NCI-H187 treated with DMSO at 0.1 percent for 48 hours (cell line): ENCODE results near the gene KIAA1755.

Experiments used
- DNase-seq: peaks from one replicate; lab custom pipeline; 2025; lab: John Stamatoyannopoulos, UW

KIAA1755 gene

DNA sequence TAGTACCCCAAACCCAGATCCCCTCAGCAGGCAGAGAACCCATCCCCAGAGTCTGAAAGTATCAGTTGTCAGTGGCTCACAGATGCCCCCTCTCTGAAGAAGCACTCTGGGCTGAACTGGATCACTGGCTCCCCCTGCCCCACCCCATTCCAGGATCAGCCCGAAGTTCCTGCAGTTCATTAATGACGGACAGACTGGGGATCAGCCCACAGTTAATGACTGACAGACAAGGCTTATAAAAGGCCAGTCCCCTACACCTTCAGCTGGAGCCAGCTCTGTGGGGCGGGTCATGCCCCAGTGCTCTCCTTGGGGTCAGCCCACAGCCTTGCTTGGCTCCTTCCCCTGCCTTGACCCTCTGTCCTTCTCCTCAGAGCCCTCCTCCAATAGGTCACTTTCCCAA is 21.7 kb downstream of the KIAA1755 start:
- no peak for DNase-seq

DNA sequence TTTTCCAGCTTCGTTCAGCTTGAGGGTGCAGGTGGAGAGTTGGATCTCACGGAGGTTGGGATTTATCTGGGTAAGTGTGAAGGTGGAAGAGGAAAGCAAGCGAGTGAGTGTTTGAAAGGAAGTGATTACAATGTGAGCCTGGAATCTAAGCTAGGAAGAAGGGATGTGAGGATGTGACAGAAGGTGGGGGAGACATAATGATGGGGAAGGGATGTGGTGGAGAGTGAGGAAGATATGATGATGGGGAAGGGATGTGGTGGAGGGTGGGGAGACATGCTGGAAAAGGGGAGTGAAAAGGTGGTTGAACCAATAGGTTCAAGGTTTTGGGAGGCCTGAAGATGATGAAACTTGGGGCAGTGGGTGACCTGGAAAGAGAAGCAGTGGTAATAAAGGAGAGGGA is 23.2 kb downstream of the KIAA1755 start:
- DNase-seq, result no peak

DNA sequence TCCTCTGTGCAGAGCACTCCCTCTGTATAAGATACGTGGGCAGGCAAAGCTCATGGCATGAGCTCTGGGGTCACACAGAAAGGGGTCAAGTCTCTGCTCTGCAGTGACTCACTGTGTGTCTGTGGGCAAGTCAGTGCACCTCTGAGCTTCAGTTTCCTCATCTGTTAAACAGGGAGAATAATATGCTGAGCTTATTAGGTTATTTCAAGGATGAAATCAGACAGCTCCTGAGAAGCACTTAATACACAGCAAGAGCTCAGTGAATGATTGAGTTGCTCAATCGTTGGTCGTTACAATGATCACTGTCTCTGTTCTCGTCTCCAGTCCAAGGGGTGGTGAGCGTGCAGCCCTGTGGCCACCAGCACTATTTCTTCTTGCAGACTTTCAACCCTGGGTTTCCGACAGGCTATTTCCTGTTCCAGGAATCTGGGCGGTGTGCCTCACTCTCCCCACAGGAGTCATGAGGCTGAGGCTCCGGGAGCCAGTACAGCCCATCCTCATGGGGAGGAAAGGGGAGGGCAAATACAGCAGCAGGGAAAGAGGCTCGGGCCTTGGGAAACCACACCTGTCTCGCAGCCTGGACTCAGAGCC is 28.9 kb downstream of the KIAA1755 start:
- no peak for DNase-seq

DNA sequence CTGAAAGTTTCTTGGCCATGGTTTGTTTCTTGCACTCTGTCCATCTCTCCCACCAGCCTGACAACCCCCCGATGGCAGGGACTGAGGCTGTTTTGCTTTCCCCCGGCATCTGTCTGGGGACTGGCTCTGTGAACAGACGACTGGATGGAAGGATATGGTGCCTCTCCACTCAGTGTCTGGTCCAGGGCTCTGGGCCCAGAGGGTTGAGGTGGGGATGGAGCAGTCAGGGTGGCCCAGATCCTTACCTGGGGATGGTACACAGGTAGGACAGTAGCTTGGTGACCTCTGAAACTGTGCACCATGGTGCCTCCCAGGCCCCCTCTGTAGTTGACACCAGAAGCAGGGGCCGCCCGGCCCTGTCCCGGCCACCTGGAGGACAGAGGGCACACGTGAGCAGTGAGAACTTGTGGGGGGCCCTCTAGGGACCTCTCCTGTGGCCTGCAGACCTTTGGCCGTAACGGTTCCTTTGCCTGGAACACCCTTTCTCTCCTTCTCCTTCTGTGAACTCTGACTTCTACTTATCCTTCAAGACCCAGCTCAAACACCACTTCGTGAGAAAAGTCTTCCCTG is 29.5 kb downstream of the KIAA1755 start:
- DNase-seq, result no peak

DNA sequence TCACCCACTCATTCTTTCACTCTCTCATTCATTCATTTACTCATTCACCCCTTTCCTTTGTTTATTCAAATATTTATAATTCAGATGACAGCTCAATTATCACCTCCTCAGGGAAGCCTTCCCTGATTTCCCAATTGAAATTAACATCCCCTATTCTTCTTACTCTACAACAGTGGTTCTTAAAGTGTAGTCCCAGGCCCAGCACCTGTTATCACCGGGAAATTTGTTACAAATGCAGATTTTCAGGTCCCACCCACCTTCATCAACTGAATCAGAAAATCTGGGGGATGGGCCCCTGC is 30.3 kb downstream of the KIAA1755 start:
- DNase-seq, result no peak

DNA sequence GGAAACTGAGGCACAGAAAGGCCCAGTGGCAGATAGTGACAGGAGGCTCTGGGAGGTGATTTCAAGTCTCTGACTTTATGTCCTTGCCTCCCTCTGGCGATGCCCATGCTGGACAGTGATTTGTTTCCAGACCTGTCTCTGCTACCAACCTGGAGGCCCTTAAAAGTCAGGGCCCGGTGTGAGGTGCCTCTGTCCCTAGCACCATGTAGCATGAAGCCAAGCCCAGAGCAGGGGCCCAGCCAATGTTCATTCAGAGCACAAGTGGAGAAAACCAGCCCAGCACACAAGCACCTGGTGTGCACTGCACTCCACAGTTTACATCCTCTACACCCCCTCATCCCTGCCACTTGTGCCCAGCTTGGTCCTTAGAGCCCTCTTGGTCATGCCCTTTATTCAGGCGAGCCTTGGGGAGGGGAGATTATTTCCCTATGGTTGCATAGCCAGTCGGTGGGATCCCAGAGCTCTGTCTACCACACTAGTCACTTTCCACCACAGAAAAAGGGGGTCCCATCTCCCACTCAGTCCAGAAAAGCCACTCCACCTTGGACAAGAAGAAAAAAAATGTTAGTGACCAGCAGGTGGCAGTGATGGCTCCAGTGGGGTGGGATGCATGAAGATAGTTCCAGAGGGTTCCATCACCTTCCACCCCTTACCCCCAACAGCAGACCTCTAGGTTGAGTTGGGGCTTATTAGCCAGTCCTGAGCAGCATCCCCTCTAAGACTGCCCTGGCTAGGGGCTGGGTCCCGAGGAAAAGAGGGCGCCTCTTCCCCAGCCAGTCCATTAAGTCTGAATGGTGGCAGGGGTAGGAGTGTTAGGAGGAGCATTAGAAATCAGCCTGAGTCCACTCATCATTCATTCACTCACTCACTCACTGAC is 30.9 kb downstream of the KIAA1755 start:
- no peak for DNase-seq

DNA sequence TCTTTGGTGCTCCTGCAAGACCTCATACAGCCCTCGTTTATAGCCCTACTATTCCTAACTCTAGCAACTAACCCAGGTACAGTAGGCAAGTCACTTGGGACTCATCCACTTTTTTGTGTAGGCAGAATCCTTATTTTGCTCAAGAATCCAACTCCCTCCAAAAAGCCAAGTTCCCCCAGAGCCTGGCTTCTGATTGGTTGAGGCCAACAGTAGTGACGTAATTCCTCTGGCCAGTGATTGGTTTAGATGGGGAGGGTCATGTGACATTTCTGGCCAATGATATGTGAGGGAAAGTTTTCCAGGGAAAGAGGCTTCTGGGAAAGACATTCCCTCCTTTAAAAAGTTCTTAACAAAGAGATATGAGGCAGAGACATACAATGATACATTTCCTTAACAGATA is 32.1 kb downstream of the KIAA1755 start:
- no peak for DNase-seq

DNA sequence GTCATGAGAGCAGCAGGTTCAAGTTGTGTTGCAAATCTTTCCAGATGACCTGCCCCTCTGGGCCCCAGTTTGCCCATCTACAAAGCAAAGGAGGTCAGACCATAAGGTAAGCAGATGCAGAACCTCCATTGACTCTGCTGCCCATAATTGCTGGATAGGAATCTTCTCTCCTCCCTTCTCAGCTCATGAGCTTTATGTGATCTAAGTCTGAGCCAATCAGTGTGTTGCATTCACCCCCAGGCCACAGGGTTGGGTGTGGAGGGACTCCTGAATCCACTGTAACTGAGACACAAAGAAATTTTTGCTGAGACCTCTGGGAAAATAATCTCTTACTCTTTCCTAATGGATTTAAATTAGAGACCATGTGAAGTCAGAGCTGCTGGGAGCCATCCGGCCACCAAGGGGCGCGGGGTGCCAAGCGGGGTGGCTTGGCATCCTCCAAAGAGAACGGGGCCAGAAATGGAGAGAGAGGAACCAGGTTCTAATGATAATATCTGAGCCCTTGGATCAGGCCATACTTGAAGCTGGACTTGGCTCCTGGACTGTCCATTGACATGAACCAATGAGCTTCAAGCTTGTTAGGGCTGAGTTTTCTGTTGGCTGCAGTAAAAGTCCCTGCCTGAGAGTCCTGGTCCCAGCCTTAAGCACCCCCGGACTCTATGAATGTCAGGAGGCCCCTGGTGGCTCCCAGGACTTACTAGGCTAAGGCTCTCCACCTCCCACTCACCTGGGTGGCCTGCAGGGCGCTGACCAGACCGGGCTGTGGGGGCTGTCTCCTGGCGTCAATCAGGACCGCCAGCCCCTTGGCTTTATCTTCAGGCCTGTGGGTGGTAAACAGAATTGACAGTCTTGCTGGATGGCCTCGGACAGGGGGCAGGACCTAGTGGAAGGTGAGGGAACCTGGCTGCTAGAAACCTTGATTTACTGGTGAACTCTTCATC is 32.8 kb downstream of the KIAA1755 start:
- no peak for DNase-seq

DNA sequence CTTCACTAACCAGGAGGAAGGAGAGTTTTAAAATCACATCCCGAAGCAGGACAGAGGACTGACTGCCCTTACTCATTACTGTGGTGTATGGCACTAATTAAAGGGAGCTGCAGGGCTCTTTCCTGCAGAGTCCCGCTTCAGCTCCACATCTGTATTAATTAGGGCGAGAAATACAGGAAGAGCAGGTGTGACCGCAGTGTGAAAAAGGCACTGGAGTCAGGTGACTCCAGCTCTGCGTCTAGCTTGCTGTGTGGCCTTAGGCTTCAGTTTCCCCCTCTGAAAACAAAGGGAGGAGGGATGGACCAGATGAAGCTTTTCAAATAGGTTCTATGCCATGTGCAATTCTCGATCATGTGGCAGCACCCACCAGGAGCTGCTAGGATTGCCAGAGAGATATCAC is 34.0 kb downstream of the KIAA1755 start:
- no peak for DNase-seq

DNA sequence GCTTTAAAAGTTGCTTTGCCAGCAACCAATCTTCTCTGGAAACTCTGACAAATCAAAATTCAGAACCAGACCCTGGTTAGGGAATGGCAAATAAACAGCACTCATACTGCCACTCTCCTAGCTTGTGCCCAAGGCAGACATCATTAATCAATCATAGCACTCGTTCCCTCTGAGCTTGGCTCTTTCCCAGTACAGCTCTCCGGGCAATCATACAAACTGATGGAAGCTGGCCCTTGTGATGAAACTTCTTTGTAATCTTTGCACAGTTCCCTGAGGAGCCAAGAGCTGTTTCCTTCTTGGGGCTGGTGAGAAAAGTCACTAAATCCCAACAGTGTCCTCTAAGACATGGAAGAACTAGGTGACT is 34.7 kb downstream of the KIAA1755 start:
- DNase-seq, result no peak

DNA sequence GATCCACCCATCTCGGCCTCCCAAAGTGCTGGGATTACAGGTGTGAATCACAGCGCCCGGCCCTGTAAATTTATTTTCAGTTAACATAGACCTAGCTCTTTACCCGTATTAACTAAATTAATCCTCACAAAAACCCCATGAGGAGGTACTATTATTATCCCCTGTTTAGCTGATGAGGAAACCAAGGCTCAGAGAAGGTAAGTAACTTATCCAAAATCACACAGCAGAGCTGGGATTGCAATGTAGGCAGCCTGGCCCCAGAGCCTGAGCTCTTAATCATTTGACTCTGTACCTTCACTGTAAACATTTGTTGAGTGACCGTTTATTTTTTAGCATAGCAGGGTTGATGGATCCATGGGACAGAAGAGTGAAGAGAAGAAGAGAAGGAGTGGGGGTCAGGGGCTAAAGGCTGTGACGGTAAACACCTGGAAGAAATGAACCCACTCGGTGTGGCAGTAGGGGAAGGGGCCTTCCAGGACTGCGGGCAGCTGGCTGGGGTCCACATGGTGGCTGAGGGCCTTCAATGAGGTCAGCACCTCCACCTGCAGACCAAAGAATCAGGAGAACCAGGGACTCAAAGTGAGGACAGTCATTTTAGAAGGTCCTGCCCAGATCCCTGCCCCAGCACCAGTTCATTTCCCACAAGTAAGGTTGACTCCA is 35.2 kb downstream of the KIAA1755 start:
- no peak for DNase-seq

DNA sequence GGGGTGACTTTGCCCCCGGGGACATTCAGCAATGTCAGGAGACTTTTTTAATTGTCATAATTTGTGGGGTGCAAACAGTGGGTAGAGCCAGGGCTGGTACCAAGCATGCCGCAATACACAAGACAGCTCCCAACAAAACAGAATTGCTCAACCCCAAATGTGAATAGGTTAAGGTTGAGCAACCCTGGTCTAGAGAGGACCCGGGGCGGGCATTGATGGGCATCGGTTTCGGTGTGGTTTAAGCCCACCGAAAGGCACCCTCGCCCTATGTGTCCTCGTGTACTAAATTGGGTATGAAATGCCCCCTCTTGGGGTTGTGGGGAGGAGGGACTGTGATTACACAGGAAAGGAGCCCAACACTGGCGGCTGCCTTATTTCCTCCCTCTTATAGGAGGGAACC is 36.0 kb downstream of the KIAA1755 start:
- DNase-seq, result no peak

DNA sequence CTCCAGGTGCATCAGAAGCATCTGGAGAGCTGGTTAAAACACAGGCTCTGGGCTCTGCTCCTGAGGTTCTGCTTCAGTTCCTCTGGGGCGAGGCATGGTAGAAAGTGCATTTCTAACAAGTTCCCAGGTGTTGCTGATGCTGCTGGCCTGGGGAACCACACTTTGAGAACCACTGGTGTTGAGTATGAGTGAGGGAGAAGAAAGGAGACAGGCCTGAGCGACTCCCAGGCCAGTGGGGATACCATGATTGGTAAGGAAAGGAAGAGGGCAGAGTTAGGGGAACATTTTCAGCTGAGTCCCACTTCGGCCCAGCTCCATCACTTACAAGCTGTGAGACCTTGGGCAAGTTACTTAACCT is 36.8 kb downstream of the KIAA1755 start:
- DNase-seq, result no peak

DNA sequence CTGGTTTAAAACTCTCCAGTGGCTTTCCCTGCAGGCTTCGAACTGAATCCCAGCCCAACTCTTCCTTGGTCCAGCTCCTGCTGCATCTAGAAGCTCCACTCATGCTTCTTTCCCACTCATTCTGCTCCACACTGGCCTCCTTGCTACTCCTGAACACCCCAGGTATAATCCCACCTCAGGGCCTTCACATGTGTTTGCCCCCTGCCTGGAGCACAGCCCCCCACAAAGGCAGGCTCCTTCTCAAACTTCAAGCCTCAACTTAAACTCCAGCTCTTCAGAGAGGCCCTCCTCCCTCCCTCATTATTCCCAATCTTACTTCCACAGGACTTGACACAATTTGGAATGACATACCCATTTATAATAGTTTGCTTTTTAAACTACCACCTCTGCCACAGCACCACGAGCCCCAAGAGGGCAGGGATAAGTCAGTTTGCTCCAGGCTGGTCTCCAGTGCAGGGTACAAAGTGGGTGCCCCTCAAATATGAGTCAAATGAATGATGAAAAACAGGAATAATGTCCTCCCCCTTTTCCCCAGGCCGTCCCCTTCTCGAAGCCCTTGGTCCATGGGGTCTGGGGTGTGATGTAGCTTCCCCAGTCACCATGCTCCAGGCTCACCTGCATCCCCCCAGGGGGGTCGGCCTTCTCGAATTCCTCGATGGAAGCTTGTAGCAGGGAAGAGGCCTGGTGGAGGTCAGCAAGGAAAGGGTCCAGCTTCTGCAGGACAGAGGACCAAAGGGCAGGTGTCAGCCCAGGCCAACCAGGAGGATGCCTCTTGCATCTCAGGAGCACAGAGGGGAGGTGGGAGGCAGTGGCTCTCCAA is 37.4 kb downstream of the KIAA1755 start:
- DNase-seq, result no peak

DNA sequence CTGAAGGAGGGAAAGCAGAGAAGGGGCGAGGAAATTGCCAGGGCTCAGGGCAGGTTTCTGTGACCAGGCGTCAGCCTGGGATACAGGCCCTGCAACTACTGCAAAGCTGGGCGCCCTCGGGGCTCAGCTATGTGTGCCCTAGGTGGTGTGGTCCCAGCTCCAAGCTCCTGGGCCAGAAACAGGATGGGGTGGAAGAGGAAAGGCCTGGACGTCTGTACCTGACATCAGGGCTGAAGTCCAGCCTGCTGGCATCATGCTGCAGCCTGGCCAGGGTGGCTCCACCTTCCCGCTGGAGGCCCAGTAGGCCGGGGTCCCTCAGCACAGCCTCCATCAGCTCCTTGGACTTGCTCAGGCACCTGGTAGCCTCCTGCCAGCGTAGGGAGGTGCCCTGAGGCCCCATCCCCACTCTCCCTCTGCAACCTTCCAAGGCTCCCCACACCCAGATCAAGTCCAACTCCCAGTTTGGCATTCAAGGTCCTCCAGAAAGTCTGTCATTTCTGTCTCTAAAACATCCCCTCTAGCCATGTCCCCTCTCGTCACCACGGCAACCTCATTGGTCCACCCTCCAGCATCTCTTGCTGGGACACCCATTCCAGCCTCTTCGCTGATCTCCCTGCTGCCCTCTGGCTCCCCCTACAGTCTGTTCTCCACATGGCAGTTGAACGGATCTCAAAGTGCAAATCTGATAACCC is 38.2 kb downstream of the KIAA1755 start:
- DNase-seq, result no peak

DNA sequence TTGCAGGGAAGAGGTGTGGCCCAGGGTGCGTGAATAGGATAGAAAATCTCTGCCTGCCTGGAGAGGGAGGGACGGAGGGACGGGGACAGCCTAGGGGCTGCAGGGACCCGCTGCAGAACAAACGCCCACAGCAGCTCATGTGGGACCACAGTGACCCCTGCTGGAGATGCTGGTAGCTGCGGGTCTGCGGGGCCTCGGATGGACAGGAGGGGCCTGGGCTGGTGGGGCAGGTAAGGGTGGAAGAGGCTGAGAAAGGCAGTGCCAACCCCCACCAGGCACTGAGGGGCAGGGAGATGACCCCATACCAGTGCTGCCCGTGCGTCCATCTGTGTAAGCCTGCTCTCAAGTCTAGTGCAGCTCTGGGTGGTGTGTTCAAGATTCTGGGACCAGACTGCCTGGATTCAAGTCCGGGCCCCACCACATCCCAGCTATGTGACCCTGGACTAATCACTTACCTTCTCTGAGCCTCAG is 39.4 kb downstream of the KIAA1755 start:
- no peak for DNase-seq

DNA sequence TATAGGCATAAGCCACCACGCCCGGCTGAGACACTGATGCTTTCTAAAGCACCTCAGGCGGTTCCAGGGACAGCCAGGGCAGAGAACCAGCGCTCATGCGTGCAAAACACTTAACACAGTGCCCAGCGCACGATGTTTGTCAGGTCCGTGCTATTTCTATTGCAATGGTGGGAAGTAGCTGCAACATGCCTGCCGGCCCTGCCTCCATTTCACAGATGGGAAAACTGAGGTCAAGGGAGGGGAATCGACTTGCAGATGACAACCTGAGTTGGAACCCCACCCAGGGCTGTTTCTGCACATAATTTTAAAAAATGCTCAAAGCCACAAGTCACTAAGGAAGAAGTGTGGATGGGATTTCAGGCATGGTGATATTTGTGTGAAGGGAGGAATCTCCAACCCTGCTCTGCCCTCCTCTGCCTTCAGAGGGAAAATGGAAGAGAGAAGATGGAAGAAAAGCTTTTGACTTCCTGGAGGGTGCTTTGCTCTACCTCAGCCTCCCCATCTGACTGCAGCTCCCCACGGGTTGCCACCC is 39.9 kb downstream of the KIAA1755 start:
- DNase-seq, result no peak

DNA sequence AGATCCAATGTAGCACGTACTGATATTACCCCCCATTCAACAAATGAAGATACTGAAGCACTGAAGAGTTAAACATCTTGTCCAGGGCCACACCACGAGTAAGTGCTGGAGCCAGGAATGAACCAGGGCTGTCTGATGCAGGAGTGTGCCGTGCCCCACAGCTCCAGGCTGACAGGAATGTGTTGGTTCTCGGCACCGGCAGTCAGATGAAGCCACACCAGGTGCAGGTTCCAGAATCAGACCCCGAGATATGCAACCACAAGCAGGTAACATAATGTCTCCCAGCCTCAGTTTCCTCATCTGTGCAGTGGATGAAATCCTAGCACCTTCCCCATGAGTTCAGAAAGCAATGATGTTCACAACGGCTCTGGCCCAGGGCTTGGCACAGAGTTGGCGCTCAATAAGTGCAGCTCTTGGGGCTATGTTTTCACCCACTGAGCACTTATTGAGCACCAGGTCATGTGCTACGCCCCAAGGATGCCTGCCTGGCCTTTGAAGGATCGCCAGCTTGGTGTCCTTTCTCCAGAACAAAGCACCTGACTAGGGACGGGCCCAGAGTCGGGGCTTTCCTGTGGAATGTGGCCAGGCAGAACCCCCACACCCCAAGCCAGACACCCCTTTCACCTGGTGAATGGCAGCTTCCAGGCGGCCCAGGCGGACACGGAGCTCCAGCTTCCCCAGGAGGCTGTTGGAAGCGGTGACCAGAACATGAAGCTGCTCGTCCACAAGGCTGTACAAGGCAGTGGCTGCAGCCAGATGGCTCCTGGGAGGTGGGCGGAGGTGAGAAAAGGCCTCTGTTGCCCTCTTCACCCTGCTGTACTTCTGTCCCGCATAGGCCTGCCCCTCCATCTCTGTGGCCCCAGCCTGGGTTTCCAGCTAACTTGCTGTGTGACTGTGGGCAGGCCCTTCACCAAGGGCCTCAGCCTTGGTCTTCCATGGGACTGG is 41.3 kb downstream of the KIAA1755 start:
- no peak for DNase-seq

DNA sequence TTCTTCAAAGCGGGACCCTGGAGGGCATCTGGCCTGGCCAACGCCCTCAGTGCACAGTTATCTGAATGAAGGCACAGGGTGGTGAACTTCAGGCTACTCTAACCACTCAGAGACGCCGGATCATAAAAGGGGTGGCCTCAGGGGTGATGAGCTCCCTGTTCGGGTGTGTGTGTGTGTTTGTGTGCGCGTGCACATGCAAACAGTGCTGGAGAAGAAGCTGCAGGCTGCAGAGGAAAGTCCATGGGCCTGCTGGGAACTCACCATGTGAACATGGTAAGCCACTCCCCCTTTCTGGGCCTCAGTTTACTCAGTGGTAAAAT is 42.0 kb downstream of the KIAA1755 start:
- DNase-seq, result no peak
